PFSK-1 (cell line): ENCODE measurements around the gene HS6ST3.

Source experiments
- POLR2AphosphoS5 ChIP-seq: IDR thresholded peaks from 2 replicates; pipeline ENCODE4 v1.6.1; 2012; ENCODE audit warnings: low read depth, mild to moderate bottlenecking, control low read depth, low read length, moderate library complexity
- SIN3A ChIP-seq: IDR thresholded peaks from 2 replicates; pipeline ENCODE4 v1.6.1; 2012; ENCODE audit warnings: mild to moderate bottlenecking, low read length, moderate library complexity, borderline replicate concordance; ENCODE audit not compliant: insufficient read depth
- TAF1 ChIP-seq: IDR thresholded peaks from 2 replicates; pipeline ENCODE4 v1.6.1; 2012; ENCODE audit warnings: low read length, control low read depth, borderline replicate concordance; ENCODE audit not compliant: insufficient read depth
- TF ChIP-seq, protein P1 (sequence below), 2 experiments: IDR thresholded peaks; 2 replicates each; pipeline versions ENCODE4 v1.6.1 to v1.8.0; 2011 to 2012; ENCODE audit warnings: low read depth in 2 of 2, low read length in 2 of 2, control low read depth in 1 of 2, inconsistent platforms in 1 of 2, mild to moderate bottlenecking in 1 of 2, moderate library complexity in 1 of 2; ENCODE audit not compliant: insufficient read depth in 1 of 2

DNA sequence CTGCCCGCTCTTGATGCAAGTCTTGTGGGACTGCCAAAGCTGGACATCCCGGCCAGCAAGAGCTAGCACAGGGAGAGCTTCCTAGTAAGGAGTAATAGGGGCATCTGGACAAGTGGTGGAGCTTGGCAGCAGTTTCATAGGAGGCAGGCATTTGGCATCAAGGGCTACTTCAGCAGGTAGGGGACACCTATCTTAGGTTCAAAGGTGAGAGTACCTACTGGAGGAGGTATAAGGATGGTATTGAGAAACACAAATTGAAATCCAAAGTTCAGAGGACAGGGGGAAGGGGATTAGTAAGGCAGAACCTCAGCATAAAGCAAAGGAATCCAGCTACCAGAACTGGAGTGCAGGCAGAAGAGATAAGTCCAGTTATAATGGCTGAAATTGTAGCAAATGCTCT is 462.7 kb downstream of the HS6ST3 start:
- TF ChIP-seq, protein P1, sequence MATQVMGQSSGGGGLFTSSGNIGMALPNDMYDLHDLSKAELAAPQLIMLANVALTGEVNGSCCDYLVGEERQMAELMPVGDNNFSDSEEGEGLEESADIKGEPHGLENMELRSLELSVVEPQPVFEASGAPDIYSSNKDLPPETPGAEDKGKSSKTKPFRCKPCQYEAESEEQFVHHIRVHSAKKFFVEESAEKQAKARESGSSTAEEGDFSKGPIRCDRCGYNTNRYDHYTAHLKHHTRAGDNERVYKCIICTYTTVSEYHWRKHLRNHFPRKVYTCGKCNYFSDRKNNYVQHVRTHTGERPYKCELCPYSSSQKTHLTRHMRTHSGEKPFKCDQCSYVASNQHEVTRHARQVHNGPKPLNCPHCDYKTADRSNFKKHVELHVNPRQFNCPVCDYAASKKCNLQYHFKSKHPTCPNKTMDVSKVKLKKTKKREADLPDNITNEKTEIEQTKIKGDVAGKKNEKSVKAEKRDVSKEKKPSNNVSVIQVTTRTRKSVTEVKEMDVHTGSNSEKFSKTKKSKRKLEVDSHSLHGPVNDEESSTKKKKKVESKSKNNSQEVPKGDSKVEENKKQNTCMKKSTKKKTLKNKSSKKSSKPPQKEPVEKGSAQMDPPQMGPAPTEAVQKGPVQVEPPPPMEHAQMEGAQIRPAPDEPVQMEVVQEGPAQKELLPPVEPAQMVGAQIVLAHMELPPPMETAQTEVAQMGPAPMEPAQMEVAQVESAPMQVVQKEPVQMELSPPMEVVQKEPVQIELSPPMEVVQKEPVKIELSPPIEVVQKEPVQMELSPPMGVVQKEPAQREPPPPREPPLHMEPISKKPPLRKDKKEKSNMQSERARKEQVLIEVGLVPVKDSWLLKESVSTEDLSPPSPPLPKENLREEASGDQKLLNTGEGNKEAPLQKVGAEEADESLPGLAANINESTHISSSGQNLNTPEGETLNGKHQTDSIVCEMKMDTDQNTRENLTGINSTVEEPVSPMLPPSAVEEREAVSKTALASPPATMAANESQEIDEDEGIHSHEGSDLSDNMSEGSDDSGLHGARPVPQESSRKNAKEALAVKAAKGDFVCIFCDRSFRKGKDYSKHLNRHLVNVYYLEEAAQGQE (IDR thresholded peaks at IDR 0.05; ENCODE audit: insufficient read depth in 1 of 2, low read depth in 2 of 2, low read length in 2 of 2), result no peak
- TF ChIP-seq POLR2AphosphoS5, result no peak
- TF ChIP-seq TAF1, result no peak
- TF ChIP-seq SIN3A, result no peak
